OCI-LY1 (cell line): Measurements from ENCODE around the gene SMYD1.

Experiments used
- EZH2 ChIP-seq: fragments of 200-600 bp; sonication (generic), shearing (Covaris generic); IDR thresholded peaks from 2 replicates; pipeline ENCODE4 v1.8.0; 2017; ENCODE audit warnings: borderline replicate concordance, mixed run types, mild to moderate bottlenecking, antibody characterized with exemption, low read length, moderate library complexity, mixed read lengths
- TF ChIP-seq, protein P1 (sequence below): fragments of 200-600 bp; sonication (generic), shearing (Covaris generic); IDR thresholded peaks from 2 replicates; pipeline ENCODE4 v1.5.1; 2017; ENCODE audit warnings: mild to moderate bottlenecking, antibody characterized with exemption, low read length, moderate library complexity, mixed read lengths

DNA sequence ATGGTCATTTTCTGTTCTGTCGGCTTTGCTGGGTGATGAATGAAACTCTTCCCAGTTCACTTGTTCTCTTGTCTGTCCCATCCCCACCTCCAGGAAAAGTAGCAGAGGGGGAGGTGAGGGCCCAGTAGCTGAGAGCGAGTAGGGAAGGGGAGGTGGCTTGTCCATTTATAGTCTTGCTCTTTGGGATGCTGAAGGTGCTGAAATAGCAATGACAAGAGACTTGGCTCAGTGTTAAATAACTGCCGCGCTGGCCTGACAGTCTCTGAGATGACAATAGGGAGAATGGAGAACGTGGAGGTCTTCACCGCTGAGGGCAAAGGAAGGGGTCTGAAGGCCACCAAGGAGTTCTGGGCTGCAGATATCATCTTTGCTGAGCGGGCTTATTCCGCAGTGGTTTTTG lies at the start of gene SMYD1:
- TF ChIP-seq, protein P1, sequence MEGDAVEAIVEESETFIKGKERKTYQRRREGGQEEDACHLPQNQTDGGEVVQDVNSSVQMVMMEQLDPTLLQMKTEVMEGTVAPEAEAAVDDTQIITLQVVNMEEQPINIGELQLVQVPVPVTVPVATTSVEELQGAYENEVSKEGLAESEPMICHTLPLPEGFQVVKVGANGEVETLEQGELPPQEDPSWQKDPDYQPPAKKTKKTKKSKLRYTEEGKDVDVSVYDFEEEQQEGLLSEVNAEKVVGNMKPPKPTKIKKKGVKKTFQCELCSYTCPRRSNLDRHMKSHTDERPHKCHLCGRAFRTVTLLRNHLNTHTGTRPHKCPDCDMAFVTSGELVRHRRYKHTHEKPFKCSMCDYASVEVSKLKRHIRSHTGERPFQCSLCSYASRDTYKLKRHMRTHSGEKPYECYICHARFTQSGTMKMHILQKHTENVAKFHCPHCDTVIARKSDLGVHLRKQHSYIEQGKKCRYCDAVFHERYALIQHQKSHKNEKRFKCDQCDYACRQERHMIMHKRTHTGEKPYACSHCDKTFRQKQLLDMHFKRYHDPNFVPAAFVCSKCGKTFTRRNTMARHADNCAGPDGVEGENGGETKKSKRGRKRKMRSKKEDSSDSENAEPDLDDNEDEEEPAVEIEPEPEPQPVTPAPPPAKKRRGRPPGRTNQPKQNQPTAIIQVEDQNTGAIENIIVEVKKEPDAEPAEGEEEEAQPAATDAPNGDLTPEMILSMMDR, result no peak
- no peak for TF ChIP-seq EZH2
